Femur (tissue), 1 donor: ENCODE data around the gene MBD6.
"Not testable (repeated sequence)": the region's sequence is repeated elsewhere in the genome, so short reads cannot be mapped to it uniquely, and the experiment has no call there.

ENCODE experiments used
- DNase-seq: peaks from one replicate; pipeline ENCODE4 v3.0.0-alpha.2; 2017

MBD6 gene

DNA sequence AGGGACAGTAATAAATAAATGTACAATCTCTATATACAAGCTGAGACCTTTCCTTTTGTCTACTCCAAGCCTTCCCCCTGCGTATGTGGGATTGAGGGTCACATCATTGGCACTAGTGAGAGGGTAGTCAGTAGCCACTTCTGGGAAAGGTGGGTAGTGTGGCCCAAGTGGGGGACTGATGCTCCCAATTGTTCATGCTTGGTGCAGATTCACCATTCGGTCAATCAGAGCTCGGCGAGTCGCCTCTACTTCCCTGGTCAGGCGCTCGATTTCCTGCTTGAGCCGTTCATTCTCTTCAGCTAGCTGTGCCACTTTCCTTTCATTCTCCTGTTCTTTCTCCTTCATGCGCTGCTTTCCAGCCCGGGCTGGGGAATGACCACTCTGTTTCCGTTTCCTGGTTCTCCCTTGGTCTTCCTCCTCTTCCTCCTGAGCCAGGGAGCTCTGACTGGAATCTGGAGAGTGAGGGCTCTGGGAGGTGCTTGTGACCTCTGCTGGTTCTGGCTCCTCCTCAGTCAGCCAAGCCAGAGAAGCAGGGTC is 5.9 kb upstream of the MBD6 start:
- no peak for DNase-seq

DNA sequence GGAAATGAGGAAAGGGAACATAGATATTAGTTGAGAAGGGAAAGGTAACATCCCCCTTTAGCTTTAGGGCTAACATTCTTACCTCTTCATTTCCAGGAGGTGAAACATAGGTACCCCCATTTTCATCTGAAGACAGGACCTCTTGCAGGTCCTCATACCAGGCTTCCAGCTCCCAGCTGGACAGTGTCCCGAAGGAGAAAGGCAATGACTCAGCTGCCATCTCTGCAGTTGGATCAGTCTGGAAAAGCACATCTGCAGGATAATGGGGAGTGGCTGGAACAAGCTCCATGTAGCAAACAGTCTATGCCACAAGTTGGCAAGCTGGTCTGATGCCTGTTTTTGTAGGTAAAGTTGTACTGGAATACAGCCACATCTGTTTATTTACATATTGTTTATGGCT is 5.4 kb upstream of the MBD6 start:
- no peak for DNase-seq

DNA sequence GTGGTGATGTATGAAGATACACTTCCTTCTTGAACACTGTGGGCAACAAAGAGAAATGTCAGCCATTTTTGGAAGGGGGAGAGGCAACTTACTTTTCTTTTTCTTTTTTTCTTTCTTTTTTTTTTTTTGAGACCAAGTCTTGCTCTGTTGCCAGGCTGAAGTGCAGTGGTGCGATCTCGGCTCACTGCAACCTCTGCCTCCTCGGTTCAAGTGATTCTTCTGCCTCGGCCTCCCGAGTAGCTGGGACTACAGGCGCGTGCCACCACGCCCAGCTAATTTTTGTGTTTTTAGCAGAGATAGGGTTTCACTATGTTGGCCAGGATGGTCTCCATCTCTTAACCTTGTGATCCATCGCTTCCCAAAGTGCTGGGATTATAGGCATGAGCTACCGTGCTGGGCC is 4.9 kb upstream of the MBD6 start:
- not testable (repeated sequence) for DNase-seq

DNA sequence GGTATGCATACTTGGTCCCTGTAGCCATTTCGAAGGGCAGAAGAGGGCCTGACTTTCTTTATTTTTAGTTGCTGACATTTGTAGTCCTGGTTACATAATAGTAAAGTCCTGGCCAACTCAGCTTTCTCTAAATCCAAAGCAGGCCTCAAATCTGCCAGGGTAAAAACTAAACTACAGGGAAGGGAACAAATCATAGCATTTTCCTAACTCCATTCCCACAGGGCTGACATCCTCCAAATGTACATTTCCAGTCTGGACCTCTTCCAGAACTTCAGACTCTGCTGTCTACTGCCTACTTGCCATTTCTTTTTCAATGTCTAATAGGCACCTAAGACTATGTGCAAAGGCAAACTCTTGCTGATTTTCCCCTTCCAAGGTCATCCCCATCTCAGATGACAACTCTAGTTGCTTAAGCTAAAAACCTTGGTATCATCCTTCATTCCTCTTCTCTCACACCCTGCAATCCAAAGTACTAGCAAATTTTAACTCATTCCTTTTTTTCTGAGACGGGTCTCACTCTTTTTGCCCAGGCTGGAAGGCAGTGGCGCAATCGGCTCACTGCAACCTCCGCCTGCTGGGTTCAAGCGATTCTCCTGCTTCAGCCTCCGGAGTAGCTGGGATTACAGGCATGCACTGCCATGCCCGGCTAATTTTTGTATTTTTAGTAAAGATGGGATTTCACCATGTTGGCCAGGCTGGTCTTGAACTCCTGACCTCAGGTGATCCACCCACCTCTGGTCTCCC is 4.3 kb upstream of the MBD6 start:
- DNase-seq: no peak

DNA sequence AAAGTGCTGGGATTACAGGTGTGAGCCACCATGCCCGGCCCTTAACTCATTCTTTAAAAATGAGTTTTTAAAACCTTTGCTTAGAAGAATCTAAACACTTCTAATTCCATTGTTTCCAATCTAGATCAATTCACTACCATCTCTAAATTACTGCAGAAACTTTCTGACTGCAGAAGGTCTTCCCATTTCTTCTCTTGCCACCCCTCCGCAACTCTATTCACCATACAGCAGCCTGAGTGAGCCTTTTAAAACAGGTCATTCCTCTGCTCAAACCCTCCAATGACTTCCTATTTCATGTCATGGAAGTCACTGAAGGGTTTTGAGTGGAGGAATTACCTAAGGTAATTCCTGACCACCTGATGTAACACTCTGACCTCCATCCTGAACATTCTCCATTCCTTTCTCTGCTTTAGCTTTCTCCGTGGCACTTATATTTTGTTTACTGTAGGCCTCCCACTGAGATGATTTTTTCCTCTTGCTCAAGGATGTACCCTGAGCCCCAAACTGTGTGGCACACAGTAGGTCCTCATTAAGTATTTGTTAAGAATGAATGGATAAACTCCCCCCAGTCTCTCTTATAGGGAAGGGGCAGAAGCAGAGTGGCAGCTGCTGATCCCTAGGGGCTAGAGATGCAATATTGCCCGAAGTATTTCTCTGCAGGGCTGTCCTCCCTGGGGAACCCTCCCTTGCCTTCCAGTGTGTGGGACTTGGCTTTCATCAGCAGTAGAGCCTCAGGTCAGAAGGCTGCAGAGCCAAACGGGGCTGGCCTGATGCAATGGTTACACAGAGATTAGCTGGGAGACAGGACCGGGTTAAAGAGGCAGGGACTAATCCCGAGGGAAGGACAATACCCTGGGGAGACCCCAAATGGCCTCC is 3.5 kb upstream of the MBD6 start:
- no peak for DNase-seq

DNA sequence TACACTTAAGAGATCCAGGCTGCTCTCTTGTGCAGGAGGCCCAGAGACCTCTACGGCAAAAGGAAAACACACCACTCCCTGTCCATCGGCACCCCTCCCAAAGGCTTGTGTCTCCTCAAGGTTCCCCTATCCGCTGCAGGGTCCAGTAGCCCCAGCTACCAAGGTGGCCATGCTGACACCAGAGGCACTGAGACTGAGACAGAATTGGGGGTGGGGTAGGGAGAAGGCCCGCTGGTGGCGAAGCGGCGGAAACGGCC is 2.9 kb upstream of the MBD6 start:
- peak; percentile 76 for DNase-seq

DNA sequence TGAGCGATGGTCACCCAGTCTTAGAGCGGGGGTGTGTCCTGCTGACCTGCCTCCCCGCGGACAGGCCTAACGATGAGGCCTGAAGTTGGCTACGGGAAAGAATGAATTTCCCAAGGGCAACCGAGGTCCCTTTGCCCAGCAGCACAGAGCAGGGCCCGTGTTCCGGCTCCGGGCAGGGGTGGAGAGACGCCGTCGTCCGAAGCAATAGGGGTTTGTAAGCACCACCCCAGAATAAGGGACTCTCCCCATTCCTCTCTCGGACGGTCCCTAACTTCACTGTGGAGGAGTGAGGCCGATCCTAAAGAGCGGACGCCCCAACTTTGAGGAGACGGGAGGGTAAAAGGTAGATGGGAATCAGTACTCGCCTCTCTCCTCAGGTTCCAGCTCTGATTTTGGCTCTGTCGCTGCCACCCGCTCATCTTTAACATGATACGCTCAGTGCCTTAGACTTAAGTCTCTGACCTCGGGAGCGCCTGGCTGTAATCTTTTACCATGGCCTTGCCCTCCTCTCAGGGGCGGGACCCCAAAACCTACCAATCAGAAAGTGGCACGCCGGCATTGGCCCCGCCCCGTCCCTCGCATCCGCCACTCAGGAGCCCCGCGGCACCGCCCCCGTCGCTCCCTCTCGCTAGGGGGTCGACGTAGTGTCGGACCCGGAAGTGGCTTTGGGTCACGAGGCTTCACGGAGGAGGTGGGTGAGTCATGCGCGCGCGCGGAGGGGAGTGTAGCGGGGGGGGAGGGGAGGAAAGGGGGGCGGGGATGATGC is 2.4 kb upstream of the MBD6 start, which contains the start of gene DDIT3:
Gene DDIT3 (minus strand): TSS at position 462 of the 766 bp plus-strand sequence. CDS start 3,108 bp downstream, outside the sequence.
- DNase-seq: peak; percentile 100

DNA sequence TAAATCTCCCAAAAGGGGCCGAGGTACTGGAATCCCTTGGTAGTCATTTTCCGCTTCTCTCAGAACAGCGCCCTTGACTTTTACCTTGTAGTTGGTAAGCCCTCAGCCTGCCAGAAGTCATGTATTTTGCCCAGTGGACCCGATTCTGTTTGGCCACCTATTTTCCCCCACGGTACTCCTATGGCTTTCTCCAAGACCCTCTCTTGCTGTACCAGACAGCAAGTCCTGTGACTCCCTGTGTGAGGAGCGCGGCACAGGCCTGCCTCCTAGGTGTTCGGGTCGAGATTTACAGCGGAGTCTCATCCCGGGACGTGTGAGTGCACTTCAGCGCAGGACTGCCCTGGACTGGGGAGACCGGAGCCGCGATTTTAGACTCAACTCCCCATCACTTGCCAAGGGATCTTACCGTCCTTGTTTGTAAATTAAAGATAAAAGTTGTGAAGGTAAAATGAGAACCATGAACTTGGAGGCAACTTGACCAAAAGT is 1.1 kb upstream of the MBD6 start:
- DNase-seq: peak; percentile 67

DNA sequence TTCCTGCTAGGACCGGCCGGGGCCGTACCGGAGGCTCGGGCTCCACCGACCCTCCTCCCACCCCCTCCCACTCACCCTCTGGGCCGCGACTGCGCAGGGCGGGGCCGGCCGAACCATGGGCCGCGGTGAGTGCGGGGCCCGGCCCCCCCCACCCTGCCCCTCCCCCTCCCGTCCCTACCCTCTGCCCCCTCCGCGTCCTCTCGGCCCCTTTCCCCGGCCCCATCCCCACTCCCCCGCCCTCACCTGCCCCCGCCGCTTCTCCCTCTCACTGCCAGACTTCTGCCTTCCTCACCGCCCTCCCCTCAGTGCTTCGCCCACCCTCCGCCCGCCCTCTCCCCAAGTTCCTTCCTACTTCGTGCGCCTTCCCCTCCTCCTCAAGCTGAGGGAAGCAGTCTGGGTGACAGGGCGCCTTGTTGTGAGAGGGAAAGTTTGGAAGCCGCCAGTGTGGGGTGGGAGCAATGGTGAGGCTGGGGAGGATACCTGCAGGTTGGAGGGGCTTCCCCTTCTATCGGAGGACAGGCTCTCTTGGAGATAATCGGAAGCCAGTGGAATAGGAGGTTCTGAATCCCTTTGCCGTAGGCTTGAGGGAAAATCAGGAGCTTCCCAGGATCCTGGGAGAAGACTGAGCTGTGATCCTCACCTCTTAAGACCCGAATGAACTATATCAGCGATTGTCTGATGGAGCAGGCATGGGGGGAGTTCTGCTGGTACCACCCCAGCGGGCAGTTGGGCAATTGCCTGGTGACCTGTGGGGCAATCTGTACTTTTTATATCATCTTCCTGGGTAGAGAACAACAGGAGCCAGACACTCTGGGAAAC is 472 bp downstream of the MBD6 start:
- DNase-seq: peak; percentile 87

DNA sequence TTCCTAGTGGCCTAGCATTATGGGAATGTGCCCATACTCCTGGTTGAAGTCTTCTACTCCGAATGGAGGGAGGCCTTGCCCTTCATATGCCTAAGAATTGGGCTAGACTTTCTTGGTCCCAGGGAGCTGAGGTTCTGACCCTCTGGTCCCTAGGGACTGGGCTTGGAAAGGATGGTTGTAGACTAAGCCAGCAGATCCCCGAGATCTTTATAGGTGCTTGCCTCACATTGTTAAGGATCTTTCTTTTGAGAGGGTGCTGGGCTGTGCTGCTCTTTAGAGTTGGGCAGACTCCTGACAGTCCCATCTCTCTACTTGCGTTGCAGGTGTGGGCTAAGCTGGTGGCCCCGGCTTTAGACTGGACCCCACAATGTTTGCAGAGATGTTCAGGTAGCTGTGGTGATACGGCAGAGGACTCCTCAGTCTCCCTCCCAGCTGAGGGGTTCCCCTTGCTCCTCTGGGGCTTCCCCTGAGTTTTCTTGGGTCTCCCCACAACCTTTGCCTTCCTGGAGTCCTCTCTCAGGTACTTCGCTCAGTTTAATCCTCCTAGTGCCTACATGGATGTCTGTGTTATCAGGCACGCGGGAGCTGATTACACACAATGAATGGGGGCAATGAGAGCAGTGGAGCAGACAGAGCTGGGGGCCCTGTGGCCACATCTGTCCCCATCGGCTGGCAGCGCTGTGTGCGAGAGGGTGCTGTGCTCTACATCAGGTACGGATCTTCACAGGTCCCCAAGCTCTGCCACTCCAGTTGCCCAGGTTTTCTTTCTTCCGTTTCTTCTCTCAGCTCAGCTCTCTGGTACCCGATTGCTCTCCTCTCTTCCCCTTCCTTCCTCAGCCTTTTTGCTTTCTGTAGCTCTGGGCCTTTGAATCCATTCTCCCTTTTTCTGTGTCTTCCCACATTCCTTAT is 1.3 kb downstream of the MBD6 start:
- no peak for DNase-seq

DNA sequence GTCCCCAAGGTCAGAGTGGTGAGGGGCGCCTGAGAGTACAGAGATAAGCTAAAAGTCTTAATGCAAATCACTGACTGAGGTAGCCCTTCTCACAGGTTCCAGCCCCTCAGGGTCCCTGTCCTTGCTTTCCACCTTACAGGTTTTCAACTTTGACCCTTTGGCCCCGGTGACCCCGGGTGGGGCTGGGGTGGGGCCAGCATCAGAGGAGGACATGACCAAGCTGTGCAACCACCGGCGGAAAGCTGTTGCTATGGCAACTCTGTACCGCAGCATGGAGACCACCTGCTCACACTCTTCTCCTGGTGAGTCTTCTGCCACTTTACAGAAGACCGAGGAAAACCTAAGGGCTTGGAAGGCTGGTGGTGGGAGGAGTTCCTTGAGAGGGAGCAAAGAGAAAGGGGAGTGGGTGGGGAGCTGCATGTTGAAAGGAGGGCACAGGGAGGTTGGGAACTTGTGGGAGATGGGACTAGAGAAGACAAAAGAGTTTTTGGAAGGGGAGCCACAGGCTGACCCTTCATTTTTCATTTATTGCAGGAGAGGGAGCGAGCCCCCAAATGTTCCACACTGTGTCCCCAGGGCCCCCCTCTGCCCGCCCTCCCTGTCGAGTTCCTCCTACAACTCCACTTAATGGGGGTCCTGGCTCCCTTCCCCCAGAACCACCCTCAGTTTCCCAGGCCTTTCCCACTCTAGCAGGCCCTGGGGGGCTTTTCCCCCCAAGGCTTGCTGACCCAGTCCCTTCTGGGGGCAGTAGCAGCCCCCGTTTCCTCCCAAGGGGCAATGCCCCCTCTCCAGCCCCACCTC is 2.4 kb downstream of the MBD6 start:
- no peak for DNase-seq

DNA sequence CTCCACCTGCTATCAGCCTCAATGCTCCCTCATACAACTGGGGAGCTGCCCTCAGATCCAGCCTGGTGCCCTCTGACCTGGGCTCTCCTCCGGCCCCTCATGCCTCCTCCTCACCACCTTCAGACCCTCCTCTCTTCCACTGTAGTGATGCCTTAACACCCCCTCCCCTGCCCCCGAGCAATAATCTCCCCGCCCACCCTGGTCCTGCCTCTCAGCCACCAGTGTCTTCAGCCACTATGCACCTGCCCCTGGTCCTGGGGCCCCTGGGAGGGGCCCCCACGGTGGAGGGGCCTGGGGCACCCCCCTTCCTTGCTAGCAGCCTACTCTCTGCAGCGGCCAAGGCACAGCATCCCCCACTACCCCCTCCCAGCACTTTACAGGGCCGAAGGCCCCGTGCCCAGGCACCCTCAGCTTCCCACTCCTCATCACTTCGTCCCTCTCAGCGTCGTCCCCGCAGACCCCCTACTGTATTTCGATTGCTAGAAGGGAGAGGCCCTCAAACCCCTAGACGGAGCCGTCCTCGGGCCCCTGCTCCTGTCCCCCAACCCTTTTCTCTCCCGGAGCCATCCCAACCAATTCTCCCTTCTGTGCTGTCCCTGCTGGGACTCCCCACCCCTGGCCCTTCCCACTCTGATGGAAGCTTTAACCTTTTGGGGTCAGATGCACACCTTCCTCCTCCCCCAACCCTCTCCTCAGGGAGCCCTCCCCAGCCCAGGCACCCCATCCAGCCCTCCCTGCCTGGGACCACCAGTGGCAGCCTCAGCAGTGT is 3.2 kb downstream of the MBD6 start:
- no peak for DNase-seq

DNA sequence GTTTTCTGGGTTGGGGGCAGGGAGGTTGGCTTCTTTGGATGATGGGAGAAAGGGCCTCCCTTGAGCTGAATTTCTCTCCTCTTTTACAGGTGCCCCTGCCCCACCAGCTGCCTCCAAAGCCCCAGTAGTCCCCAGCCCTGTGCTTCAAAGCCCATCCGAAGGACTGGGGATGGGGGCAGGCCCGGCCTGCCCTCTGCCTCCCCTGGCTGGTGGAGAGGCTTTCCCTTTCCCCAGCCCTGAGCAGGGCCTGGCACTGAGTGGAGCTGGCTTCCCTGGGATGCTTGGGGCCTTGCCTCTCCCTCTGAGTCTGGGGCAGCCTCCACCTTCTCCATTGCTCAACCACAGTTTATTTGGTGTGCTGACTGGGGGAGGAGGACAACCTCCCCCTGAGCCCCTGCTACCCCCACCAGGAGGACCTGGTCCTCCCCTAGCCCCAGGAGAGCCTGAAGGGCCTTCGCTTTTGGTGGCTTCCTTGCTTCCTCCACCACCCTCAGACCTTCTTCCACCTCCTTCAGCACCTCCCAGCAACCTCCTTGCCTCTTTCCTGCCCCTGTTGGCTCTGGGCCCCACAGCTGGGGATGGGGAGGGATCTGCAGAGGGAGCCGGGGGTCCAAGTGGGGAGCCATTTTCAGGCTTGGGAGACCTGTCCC is 4.0 kb downstream of the MBD6 start:
- no peak for DNase-seq

DNA sequence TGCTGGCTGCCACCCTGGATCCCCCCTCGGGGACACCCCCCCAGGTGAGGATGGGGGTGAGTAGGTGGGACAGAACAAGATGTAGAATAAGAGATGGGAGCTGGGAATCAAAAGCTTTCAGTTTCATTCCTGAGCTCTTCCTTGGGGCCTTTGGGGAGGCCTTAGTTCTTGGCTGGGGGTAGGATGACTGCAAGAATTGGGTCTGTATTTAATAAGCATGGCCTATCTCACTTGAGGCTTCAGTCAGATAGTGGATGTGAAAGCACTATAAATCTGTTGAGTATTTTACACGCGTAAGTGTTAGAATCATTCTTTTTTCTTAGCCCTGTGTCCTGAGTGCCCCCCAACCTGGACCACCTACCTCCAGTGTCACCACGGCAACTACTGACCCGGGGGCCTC is 4.6 kb downstream of the MBD6 start:
- no peak for DNase-seq

DNA sequence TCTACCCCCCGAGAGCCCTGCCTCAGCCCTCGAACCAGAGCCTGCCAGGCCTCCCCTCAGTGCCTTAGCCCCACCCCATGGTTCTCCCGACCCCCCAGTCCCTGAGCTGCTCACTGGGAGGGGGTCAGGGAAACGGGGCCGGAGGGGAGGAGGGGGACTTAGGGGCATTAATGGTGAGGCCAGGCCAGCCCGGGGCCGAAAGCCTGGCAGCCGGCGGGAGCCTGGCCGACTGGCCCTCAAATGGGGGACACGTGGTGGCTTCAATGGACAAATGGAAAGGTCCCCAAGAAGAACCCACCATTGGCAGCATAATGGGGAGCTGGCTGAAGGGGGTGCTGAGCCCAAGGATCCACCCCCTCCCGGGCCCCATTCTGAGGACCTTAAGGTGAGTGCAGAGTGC is 5.6 kb downstream of the MBD6 start:
- DNase-seq: no peak

DNA sequence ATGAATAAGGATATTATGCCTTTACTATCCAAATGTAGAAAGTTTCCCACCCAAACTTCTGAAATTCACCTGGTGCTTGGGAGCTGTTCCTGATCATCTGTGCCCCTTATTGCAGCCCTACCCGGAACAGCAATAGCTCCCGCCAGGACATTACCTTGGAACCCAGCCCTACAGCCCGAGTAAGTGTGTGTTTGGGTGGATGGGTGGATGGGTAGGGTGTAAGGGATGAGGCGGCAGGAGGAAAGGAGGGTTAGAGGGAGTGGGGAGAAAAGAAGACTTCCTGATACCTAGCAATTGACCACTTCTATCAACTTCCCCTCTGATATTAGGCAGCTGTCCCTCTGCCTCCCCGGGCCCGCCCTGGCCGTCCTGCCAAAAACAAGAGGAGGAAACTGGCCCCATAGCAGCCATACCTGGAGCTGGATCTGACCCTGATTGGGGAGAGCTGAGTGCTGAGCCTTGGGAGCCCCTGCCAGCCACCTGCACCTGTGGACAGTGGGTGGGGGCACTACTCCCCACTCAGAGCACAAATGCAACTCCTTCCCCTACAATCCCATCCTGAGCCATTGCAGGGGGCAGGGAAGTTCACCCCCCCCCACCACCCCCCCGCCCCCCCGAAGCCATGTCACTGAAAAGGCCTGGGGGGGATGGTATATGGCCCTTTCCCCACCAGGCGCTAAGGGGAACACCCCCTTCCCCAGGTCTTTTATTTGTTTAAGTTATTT is 6.4 kb downstream of the MBD6 start:
- no peak for DNase-seq

DNA sequence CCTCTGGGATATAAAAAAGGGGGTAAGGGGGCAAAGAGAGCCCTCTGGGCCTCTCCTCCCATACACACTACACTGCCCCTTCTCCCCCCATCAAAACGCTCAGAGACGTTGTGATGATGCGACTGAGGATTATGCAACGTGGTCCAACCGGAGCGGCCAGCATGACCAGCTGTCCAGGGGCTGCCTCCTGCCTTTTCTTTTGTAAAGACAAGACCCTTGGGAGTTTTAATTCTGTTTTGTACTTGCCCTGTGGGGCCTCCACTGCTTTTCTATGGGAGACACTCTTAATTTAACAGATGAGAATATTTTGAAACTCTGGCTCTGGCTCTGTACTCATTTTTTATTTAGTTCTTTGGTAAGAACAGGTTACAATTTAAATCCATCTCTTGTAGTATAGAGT is 7.2 kb downstream of the MBD6 start:
- no peak for DNase-seq
